B cell (primary cell): ENCODE data around the gene RETREG1. TPM values are rescaled to one million over a fixed set of nuclear protein-coding genes. Genes with fewer than 3 reads are reported as not detected.

Experiments used
- ATAC-seq: fragments of 200-7000 bp; cut with Tn5 transposase; one replicate; pipeline ENCODE4 v1.10.0; 2021; ENCODE audit warnings: low read depth, mild to moderate bottlenecking, moderate number of reproducible peaks, moderate library complexity
- CTCF ChIA-PET: fragments of 350-600 bp; sonication (Branson Sonifier 250); formaldehyde crosslinking; loops from one replicate; lab custom pipeline; 2021; ENCODE audit warnings: antibody characterized with exemption, inconsistent platforms; lab: Charles Lee
- POLR2A ChIA-PET: fragments of 350-600 bp; sonication (Branson Sonifier 250); formaldehyde crosslinking; loops from one replicate; lab custom pipeline; 2021; ENCODE audit warnings: antibody characterized with exemption; lab: Charles Lee
- DNase-seq: peaks from one replicate; pipeline ENCODE4 v3.0.0; 2013
- H2AFZ ChIP-seq: 2 replicates; pipeline ENCODE4 v1.6.1; 2012; ENCODE audit warnings: mild to moderate bottlenecking, low read depth, low read length; ENCODE audit not compliant: insufficient read depth, poor library complexity, severe bottlenecking
- H3K27ac ChIP-seq, 2 donors: 1 replicate in 1 of 2; 2 replicates in 1 of 2; pipeline ENCODE4 v1.5.1; 2012 to 2013; ENCODE audit warnings: low read length in 2 of 2, mild to moderate bottlenecking in 2 of 2, moderate library complexity in 1 of 2
- H3K27me3 ChIP-seq, 4 experiments: fragments of 200-600 bp in 1 of 4; sonication (generic) in 1 of 4; replicated peaks in 1 of 4; 1 replicate in 2 of 4; 2 replicates in 2 of 4; pipeline versions ENCODE4 v1.6.1 to v1.7.0; 2013 to 2016; ENCODE audit warnings: low read length in 3 of 4, mild to moderate bottlenecking in 2 of 4, mixed read lengths in 1 of 4, moderate library complexity in 1 of 4; ENCODE audit not compliant: insufficient read depth in 4 of 4, control insufficient read depth in 3 of 4; ENCODE audit errors: control extremely low read depth in 1 of 4
- H3K36me3 ChIP-seq, 2 experiments: replicated peaks in 1 of 2; 1 replicate in 1 of 2; 2 replicates in 1 of 2; pipeline versions ENCODE4 v1.6.1 to v1.7.1; 2013; ENCODE audit warnings: low read length in 1 of 2; ENCODE audit not compliant: insufficient read depth in 2 of 2, control insufficient read depth in 1 of 2; ENCODE audit errors: control extremely low read depth in 1 of 2, extremely low read depth in 1 of 2
- H3K4me1 ChIP-seq, 2 donors: fragments of 200-600 bp in 1 of 2; sonication (generic) in 1 of 2; 1 replicate in 1 of 2; 2 replicates in 1 of 2; pipeline versions ENCODE4 v1.5.1 to v1.6.1; 2013 to 2017; ENCODE audit warnings: low read length in 2 of 2; ENCODE audit not compliant: control insufficient read depth in 2 of 2, insufficient read depth in 2 of 2
- H3K4me2 ChIP-seq: replicated peaks from 2 replicates; pipeline ENCODE3; 2012; ENCODE audit warnings: mild to moderate bottlenecking, low read depth, low read length; ENCODE audit not compliant: poor library complexity, severe bottlenecking
- H3K4me3 ChIP-seq, 5 experiments: fragments of 200-600 bp in 1 of 5; sonication (generic) in 1 of 5; 1 replicate in 3 of 5; 2 replicates in 2 of 5; pipeline versions ENCODE4 v1.5.1 to v1.7.0; 2011 to 2016; ENCODE audit warnings: low read length in 4 of 5, mild to moderate bottlenecking in 4 of 5, low read depth in 2 of 5, control low read depth in 1 of 5, moderate library complexity in 1 of 5; ENCODE audit not compliant: insufficient read depth in 1 of 5; ENCODE audit errors: control extremely low read depth in 1 of 5, extremely low read depth in 1 of 5
- H3K79me2 ChIP-seq: fragments of 200-600 bp; sonication (generic); one replicate; pipeline ENCODE4 v1.6.0; 2016; ENCODE audit warnings: low read length; ENCODE audit not compliant: control insufficient read depth, insufficient read depth
- H3K9ac ChIP-seq: fragments of 200-600 bp; sonication (generic); 2 replicates; pipeline ENCODE4 v1.6.1; 2017; ENCODE audit warnings: mild to moderate bottlenecking, low read length, moderate library complexity
- H3K9me3 ChIP-seq, 3 donors: one replicate each; pipeline versions ENCODE4 v1.6.1 to v1.7.1; 2013; ENCODE audit warnings: low read length in 2 of 3; ENCODE audit not compliant: control insufficient read depth in 2 of 3, insufficient read depth in 1 of 3; ENCODE audit errors: control extremely low read depth in 1 of 3
- H4K20me1 ChIP-seq: 2 replicates; pipeline ENCODE4 v1.6.0; 2012; ENCODE audit warnings: mild to moderate bottlenecking, low read length; ENCODE audit not compliant: insufficient read depth, control insufficient read depth, poor library complexity, severe bottlenecking
- H3K27ac Mint-ChIP-seq: one replicate; pipeline ENCODE4 v1.8.0; 2021; ENCODE audit warnings: mixed read lengths
- H3K27me3 Mint-ChIP-seq: one replicate; pipeline ENCODE4 v1.8.0; 2021; ENCODE audit warnings: mixed read lengths
- H3K4me1 Mint-ChIP-seq: one replicate; pipeline ENCODE4 v1.8.0; 2021; ENCODE audit warnings: mixed read lengths
- H3K4me3 Mint-ChIP-seq: one replicate; pipeline ENCODE4 v1.8.0; 2021; ENCODE audit warnings: mixed read lengths
- H3K9me3 Mint-ChIP-seq: one replicate; pipeline ENCODE4 v1.8.0; 2022; ENCODE audit warnings: mixed read lengths; ENCODE audit not compliant: insufficient read depth
- EZH2 ChIP-seq: IDR thresholded peaks from 2 replicates; pipeline ENCODE4 v1.6.1; 2012; ENCODE audit warnings: borderline replicate concordance, low read depth, mild to moderate bottlenecking, moderate library complexity, low read length; ENCODE audit not compliant: insufficient read depth, poor library complexity, severe bottlenecking
- WGBS: methylation state at CpG from one replicate; pipeline ENCODE4 v1.1.5; 2013; ENCODE audit warnings: missing lambda C conversion rate; ENCODE audit not compliant: insufficient coverage; 5-methylcytosine and 5-hydroxymethylcytosine counted together
- intact Hi-C: fragments of 100-400 bp; cut with micrococcal nuclease; formaldehyde crosslinking; loops from one replicate; pipeline ENCODE4 v1.10.0; 2022
- polyA plus RNA-seq: library from polyadenylated mRNA; depleted of rRNA; stranded (reverse); fragments of >200 nt; gene quantifications from 2 replicates; pipeline ENCODE4 v1.2.3, GENCODE V29; 2012
- total RNA-seq, 2 donors: library from RNA; stranded (reverse); fragments of 120-200 nt in 1 of 2; gene quantifications; 1 replicate in 1 of 2; 2 replicates in 1 of 2; pipeline versions ENCODE4 v1.2.3 to v1.2.4, GENCODE V29; 2013 to 2022
- TF ChIP-seq, protein P1 (sequence below): fragments of 200-600 bp; IDR thresholded peaks from one replicate; pipeline ENCODE4 v1.8.0; 2022; ENCODE audit warnings: antibody characterized with exemption, mild to moderate bottlenecking

The RETREG1 gene
- total and polyA plus RNA-seq, 2 donors (not counting 1 experiment from before 2014, with no cell fraction given) = 5.1 to 12.9 TPM

DNA sequence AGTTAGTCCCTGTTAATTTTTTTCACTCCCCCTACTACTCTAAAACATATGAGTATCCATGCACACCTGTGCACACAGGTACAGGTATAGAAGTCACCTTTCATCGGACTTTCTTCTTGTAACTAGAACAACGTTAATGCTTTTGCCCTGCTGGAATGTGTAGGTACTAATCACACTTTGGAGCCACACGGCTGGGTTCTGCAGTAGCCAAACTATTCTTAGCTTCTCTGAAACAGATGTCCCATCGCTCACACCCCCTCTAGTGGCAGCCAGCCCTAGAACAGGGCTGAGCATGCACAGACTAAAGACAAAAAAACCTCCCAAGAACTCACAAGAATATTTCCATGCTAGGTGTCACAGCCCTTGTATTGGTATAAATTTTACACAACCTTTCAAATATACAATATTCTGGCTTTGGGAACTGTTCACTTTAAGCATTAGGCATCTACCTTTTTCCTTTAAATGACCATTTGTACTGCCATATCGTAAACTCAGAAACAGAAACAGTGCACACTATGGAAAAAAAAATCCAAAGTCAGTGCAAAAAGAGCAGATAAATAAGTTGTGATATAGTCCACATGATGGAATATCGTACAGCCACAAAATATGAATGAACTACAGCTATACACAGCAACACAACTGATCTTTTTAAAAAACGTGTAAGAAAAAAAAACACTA lies 64.0 kb downstream of the RETREG1 start:
- POLR2A ChIA-PET = no interaction called here

DNA sequence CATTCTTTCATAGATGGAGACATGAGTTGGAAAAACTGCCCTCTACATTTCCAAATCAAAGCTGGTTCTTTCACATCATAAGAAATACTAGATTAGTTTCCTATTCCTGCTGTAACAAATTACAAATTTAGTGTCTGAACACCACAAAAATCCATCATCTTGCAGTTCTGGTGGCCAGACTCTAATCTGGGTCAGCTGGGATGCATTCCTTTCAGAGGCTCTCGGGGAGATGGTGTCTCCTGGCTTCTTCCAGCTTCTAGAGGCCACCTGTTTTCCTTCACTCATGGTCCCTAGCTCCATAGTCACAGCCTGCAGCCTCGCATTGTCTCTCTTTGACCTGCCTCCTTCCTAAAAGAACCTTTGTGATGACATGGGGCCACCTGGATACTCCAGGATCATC lies 65.2 kb downstream of the RETREG1 start:
- Histone ChIP-seq H3K9me3 (peaks cover 0 to 4% (median 0%) of the 10 kb centered on the region in 3 donors), H3K4me3 (no peak overlapping the region), H3K27ac (no peak overlapping the region), H4K20me1 (no peaks in the 10 kb centered on the region), H3K4me1 (peaks cover 9 to 15% of the 10 kb centered on the region in 2 donors), H3K9ac (no peak overlapping the region), H3K36me3 (no peaks in the 10 kb centered on the region), H2AFZ (no peak overlapping the region), H3K4me2 (no peak overlapping the region), H3K79me2 (peaks cover 3% of the 10 kb centered on the region), H3K27me3 (no peaks in the 10 kb centered on the region)
- WGBS = 80% methylated on average over 2 of the region's 2 CpGs
- no peak overlapping the region for H3K4me3 Mint-ChIP-seq
- H3K27ac Mint-ChIP-seq = no peak overlapping the region
- ATAC-seq (no peak), DNase-seq (no peak)
- intact Hi-C loops = loop anchor here (5.0 kb wide), 1 partner anchor 84 kb away; the partner anchor contains the start of gene ZNF622
- ChIA-PET CTCF (interaction anchor here (1.5 to 2.9 kb wide), 3 partner anchors 17 to 114 kb away, joined by 4 to 7 read pairs (median 7); no protein-coding TSS in a partner anchor), POLR2A (no interaction called here)
- H3K9me3 Mint-ChIP-seq = no peaks in the 10 kb centered on the region
- peaks cover 26% of the 10 kb centered on the region for H3K4me1 Mint-ChIP-seq
- no peaks in the 10 kb centered on the region for H3K27me3 Mint-ChIP-seq
- no peak for TF ChIP-seq EZH2

More for the DNA sequence above, 64.0 kb downstream of the RETREG1 start:
- Mint-ChIP-seq H3K27ac (no peak overlapping the region), H3K27me3 (no peaks in the 10 kb centered on the region), H3K4me3 (no peak overlapping the region), H3K9me3 (no peaks in the 10 kb centered on the region), H3K4me1 (peaks cover 28% of the 10 kb centered on the region)
- H3K4me2 ChIP-seq = no peak overlapping the region
- H3K36me3 ChIP-seq = no peaks in the 10 kb centered on the region
- DNase-seq = peak; percentile 59
- CTCF ChIA-PET = interaction anchor here (0.5 to 2.9 kb wide), 8 partner anchors 8 to 424 kb away, joined by 3 to 7 read pairs (median 3); no protein-coding TSS in a partner anchor
- H3K9ac ChIP-seq = no peak overlapping the region
- H3K79me2 ChIP-seq = peaks cover 3% of the 10 kb centered on the region
- H4K20me1 ChIP-seq = no peaks in the 10 kb centered on the region
- no peak for TF ChIP-seq EZH2
- TF ChIP-seq, protein P1, sequence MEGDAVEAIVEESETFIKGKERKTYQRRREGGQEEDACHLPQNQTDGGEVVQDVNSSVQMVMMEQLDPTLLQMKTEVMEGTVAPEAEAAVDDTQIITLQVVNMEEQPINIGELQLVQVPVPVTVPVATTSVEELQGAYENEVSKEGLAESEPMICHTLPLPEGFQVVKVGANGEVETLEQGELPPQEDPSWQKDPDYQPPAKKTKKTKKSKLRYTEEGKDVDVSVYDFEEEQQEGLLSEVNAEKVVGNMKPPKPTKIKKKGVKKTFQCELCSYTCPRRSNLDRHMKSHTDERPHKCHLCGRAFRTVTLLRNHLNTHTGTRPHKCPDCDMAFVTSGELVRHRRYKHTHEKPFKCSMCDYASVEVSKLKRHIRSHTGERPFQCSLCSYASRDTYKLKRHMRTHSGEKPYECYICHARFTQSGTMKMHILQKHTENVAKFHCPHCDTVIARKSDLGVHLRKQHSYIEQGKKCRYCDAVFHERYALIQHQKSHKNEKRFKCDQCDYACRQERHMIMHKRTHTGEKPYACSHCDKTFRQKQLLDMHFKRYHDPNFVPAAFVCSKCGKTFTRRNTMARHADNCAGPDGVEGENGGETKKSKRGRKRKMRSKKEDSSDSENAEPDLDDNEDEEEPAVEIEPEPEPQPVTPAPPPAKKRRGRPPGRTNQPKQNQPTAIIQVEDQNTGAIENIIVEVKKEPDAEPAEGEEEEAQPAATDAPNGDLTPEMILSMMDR = peak; percentile 73
- 18% methylated on average over 4 of the region's 7 CpGs for WGBS
- ATAC-seq = peak; percentile 60
- no peaks in the 10 kb centered on the region for H3K27me3 ChIP-seq
- H3K4me1 ChIP-seq = peaks cover 9 to 15% of the 10 kb centered on the region in 2 donors
- no peak overlapping the region for H3K4me3 ChIP-seq
- intact Hi-C loops = loop anchor here (5.0 kb wide), 1 partner anchor 86 kb away; the partner anchor contains the start of gene ZNF622
- H3K9me3 ChIP-seq = peaks cover 0 to 4% (median 0%) of the 10 kb centered on the region in 3 donors
- no peak overlapping the region for H2AFZ ChIP-seq
- no peak overlapping the region for H3K27ac ChIP-seq
